Measurements from ENCODE around the gene ELMO1. TPM values are rescaled to one million over a fixed set of nuclear protein-coding genes. Genes with fewer than 3 reads are reported as not detected.

Gene ELMO1
- total RNA-seq, 1 donor = under 0.01 TPM

DNA sequence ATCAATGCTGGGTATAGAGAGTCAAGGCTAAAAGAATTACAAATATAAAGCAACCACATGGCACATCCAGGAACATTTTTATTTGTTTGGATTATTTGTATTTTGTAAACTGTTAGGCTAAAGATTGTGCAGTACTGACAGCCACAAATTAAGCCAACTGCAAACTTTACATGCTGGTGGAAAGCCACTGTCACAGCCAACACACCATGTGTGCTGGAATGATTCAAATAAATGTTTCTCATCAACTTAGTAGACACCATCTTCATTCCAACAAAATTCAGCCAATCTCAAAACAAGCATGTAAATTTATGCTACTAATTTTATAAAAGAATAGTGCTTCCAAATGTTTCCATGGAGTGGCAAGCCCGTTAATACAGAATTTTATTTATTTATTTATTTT, 211.8 kb downstream of the ELMO1 start:
- DNase-seq (ENCODE audit: low read depth) = no peak
- TF ChIP-seq, protein P1, sequence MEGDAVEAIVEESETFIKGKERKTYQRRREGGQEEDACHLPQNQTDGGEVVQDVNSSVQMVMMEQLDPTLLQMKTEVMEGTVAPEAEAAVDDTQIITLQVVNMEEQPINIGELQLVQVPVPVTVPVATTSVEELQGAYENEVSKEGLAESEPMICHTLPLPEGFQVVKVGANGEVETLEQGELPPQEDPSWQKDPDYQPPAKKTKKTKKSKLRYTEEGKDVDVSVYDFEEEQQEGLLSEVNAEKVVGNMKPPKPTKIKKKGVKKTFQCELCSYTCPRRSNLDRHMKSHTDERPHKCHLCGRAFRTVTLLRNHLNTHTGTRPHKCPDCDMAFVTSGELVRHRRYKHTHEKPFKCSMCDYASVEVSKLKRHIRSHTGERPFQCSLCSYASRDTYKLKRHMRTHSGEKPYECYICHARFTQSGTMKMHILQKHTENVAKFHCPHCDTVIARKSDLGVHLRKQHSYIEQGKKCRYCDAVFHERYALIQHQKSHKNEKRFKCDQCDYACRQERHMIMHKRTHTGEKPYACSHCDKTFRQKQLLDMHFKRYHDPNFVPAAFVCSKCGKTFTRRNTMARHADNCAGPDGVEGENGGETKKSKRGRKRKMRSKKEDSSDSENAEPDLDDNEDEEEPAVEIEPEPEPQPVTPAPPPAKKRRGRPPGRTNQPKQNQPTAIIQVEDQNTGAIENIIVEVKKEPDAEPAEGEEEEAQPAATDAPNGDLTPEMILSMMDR (IDR thresholded peaks at IDR 0.05; ENCODE audit: insufficient read depth, low read depth, low read length) = no peak
- no peak overlapping the region for H3K4me3 ChIP-seq (ENCODE audit: low read depth, low read length)

DNA sequence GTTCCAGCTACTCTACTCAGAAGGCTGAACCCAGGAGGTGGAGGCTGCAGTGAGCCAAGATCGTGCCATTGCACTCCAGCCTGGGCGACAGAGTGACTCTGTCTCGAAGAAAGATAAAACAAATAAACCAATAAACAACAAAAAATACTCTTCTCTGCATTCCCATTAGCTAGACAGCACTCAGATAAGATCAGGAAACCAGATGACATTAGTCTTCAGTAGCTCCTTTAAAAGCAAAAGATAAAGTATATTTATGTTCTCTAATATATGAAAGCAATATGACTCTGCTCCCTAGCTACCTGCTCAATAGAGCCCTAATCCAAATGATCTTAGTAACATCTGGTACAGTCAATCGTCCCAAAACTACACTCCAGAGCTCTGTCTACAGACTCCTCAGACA, 212.9 kb downstream of the ELMO1 start:
- H3K4me3 ChIP-seq (ENCODE audit: low read depth, low read length) = no peak overlapping the region
- TF ChIP-seq, protein P1 (IDR thresholded peaks at IDR 0.05; ENCODE audit: insufficient read depth, low read depth, low read length) = no peak
- no peak for DNase-seq (ENCODE audit: low read depth)

DNA sequence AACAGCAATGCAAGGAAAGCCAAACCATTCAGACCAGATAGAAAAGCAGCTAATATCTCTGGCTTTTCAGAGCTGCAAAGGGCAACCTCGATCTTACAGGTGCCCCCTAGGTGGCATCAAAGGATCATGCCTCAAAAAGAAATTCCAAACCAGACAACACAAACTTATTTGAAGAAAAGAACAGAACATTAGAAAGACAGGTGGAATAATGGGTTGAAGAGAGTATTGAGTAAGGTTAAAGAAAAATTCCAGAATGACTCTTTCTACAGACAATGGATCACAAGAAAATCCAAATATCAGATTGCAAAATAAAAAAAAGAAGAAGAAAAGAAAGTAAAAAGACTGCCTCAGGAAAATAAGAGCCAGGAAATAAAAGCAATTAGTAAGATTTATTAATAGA, 213.7 kb downstream of the ELMO1 start:
- DNase-seq (ENCODE audit: low read depth) = no peak
- no peak overlapping the region for H3K4me3 ChIP-seq (ENCODE audit: low read depth, low read length)
- TF ChIP-seq, protein P1 (IDR thresholded peaks at IDR 0.05; ENCODE audit: insufficient read depth, low read depth, low read length) = peak; percentile 21

DNA sequence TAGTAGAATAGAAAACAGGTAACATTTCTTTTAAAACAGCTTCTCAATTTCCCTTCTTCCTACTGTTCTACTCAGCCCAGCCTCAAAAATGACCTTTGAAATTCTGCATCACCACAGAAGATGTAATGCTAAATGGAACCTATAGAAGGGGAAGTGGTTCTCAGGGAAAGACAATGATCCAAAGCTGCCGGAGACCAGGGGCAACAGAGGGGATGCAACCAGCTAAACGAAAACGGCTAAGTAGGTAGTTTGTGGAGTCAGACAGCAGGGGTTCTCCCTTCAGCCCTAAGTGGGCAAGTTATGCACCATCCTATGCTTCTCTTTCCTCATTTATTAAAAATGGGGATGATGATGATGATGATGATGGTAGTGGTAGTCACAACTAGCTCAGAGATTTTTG, 214.3 kb downstream of the ELMO1 start:
- TF ChIP-seq, protein P1 (IDR thresholded peaks at IDR 0.05; ENCODE audit: insufficient read depth, low read depth, low read length) = no peak
- DNase-seq (ENCODE audit: low read depth) = no peak
- H3K4me3 ChIP-seq (ENCODE audit: low read depth, low read length) = no peak overlapping the region

DNA sequence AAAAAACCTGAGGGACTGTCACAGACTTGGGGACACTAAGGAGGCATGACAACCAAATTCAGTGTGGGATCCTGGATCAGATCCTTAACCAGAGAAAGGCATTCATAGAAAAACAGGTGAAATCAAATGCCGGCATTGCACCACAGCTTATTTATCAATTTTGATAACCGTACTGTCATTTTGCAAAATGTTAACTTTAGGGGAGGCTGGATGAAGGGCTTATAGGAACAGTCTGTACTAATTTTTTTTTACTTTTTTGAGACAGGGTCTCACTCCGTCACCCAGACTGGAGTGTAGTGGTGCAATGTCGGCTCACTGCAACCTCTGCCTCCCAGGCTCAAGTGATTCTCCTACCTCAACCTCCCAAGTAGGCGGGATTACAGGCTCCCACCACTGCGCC, 217.1 kb downstream of the ELMO1 start:
- no peak overlapping the region for H3K4me3 ChIP-seq (ENCODE audit: low read depth, low read length)
- TF ChIP-seq, protein P1 (IDR thresholded peaks at IDR 0.05; ENCODE audit: insufficient read depth, low read depth, low read length) = no peak
- DNase-seq (ENCODE audit: low read depth) = no peak

DNA sequence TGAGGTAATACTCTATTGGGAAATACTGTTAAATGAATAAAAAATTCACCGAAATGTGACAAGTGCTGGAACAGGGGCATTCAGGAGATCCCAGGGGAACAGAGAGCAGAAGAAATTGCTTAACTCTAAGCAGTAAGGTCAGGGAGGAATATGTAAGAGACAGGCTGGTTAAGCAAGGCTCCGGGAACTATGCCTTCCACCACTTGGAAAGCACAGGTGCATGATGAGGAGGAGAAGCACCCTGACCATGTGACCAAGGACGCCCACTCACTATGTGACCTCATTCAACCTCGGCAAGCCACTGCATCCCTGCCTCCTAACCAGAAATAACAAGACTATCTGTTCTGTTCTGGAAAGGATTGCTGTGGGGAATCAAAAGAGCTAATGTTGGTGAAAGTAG, 218.4 kb downstream of the ELMO1 start:
- DNase-seq (ENCODE audit: low read depth) = no peak
- H3K4me3 ChIP-seq (ENCODE audit: low read depth, low read length) = no peak overlapping the region
- TF ChIP-seq, protein P1 (IDR thresholded peaks at IDR 0.05; ENCODE audit: insufficient read depth, low read depth, low read length) = no peak

DNA sequence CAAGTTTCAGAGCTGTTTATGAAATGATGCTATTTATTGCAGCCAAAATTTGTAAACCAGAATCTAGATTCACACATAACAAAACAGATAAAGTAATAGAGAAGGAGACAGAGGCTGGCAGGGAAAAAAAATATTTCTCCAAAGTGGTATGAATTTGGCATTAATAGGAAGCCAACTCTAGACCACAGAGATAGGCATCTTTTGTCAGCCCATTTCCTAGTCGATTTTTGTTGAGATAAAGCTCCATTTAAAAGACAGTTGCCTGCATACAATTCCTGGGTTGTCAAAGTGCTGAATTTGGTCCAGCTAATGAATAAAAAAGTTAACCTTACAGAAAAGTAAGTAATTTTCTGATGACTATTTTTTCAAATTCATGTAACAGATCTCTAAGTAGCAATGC, 219.3 kb downstream of the ELMO1 start:
- DNase-seq (ENCODE audit: low read depth) = no peak
- TF ChIP-seq, protein P1 (IDR thresholded peaks at IDR 0.05; ENCODE audit: insufficient read depth, low read depth, low read length) = no peak

More for the DNA sequence above, 219.3 kb downstream of the ELMO1 start:
- H3K4me3 ChIP-seq (ENCODE audit: low read depth, low read length) = no peak overlapping the region

All from fibroblast of villous mesenchyme (primary cell).